Measurements from ENCODE around the gene ZNF518A. TPM values are rescaled to one million over a fixed set of nuclear protein-coding genes. Genes with fewer than 3 reads are reported as not detected.

ZNF518A gene
- total and polyA plus RNA-seq, 9 of the 15 experiments (the other 6 are each of a cell fraction or from before 2014, with no cell fraction given): 6.3 to 30.0 (median 17.4) TPM

DNA sequence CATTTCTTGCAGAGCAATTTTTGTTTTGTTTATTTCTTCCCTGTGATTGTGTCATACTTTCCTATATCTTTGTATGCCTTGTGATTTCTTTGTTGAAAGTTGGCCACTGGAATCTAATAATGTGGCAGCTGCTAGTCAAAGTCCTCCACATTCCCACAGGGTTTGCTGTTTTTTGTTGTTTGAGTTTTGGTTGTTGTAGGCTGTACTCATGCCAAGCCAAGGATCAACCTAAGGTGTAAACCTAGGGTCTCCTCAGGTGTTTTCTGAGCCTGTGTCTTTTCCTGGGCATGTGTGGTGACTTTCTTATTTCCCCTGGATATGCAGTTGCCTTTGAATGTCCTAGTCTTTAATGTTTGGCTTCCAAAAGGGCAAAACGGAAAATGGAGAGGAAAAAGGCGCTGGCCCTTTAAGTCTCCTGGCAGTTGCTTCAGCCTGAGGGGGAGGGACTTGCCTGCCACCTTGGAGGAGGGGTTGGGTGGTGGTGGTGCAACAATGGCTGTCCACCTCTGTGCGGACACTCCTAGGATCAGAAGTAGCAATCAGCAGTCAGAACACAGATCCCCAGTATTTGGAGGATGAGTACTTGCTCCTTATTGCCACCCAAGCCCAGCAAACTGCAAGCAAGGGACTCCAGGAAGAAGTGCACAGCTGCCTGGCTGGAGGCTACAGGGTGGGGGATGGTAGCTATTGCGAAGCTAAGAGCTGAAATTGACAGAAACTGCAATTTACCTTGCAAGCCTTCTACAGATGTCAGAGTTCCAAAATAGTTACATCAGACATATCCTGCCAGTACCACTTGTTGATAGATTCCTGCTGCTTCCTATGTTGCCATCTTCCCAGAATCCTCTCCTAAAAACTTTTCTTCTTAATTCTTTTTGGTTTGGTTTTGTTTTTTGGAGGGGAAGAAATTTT is 5.6 kb upstream of the ZNF518A start (continued):
- TF ChIP-seq, protein P1, sequence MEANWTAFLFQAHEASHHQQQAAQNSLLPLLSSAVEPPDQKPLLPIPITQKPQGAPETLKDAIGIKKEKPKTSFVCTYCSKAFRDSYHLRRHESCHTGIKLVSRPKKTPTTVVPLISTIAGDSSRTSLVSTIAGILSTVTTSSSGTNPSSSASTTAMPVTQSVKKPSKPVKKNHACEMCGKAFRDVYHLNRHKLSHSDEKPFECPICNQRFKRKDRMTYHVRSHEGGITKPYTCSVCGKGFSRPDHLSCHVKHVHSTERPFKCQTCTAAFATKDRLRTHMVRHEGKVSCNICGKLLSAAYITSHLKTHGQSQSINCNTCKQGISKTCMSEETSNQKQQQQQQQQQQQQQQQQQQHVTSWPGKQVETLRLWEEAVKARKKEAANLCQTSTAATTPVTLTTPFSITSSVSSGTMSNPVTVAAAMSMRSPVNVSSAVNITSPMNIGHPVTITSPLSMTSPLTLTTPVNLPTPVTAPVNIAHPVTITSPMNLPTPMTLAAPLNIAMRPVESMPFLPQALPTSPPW (CRISPR knock-in tag; IDR thresholded peaks at IDR 0.05): peak; percentile 63
- TF ChIP-seq, protein P2, sequence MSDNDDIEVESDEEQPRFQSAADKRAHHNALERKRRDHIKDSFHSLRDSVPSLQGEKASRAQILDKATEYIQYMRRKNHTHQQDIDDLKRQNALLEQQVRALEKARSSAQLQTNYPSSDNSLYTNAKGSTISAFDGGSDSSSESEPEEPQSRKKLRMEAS (CRISPR knock-in tag; IDR thresholded peaks at IDR 0.05): no peak
- TF ChIP-seq KDM5B (IDR thresholded peaks at IDR 0.05; ENCODE audit: insufficient replicate concordance, low read depth, low read length) (peak; percentile 54), WHSC1 (IDR thresholded peaks at IDR 0.05; ENCODE audit: low read length) (no peak), MTA3 (IDR thresholded peaks at IDR 0.05; ENCODE audit: borderline replicate concordance) (peak; percentile 53; the same call in 1 of the 2 replicates), TOE1 (IDR thresholded peaks at IDR 0.05; ENCODE audit: borderline replicate concordance) (peak; percentile 85), TOE1 (CRISPR knock-in tag; IDR thresholded peaks at IDR 0.05; ENCODE audit: borderline replicate concordance, low read depth) (no peak), ZNF57 (CRISPR knock-in tag; IDR thresholded peaks at IDR 0.05) (no peak), CBFA2T2 (conservative IDR thresholded peaks at IDR 0.05) (no peak), ZNF586 (CRISPR knock-in tag; conservative IDR thresholded peaks at IDR 0.05) (no peak), MYNN (IDR thresholded peaks at IDR 0.05) (no peak), MYNN (CRISPR knock-in tag; IDR thresholded peaks at IDR 0.05) (no peak), ZKSCAN8 (CRISPR knock-in tag; IDR thresholded peaks at IDR 0.05) (no peak), FOXA1 (IDR thresholded peaks at IDR 0.05; ENCODE audit: borderline replicate concordance) (no peak)
- TF ChIP-seq, protein P3, sequence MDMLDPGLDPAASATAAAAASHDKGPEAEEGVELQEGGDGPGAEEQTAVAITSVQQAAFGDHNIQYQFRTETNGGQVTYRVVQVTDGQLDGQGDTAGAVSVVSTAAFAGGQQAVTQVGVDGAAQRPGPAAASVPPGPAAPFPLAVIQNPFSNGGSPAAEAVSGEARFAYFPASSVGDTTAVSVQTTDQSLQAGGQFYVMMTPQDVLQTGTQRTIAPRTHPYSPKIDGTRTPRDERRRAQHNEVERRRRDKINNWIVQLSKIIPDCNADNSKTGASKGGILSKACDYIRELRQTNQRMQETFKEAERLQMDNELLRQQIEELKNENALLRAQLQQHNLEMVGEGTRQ (CRISPR knock-in tag; IDR thresholded peaks at IDR 0.05): no peak
- TF ChIP-seq, protein P4, sequence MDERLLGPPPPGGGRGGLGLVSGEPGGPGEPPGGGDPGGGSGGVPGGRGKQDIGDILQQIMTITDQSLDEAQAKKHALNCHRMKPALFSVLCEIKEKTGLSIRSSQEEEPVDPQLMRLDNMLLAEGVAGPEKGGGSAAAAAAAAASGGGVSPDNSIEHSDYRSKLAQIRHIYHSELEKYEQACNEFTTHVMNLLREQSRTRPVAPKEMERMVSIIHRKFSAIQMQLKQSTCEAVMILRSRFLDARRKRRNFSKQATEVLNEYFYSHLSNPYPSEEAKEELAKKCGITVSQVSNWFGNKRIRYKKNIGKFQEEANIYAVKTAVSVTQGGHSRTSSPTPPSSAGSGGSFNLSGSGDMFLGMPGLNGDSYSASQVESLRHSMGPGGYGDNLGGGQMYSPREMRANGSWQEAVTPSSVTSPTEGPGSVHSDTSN (CRISPR knock-in tag; IDR thresholded peaks at IDR 0.05; ENCODE audit: low read depth): no peak
- TF ChIP-seq, protein P4 (tag; conservative IDR thresholded peaks at IDR 0.05; ENCODE audit: low read depth): no peak; the same call in none of the 2 replicates
- TF ChIP-seq, protein P5, sequence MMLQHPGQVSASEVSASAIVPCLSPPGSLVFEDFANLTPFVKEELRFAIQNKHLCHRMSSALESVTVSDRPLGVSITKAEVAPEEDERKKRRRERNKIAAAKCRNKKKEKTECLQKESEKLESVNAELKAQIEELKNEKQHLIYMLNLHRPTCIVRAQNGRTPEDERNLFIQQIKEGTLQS (IDR thresholded peaks at IDR 0.05): peak; percentile 79
- TF ChIP-seq, protein P5 (CRISPR knock-in tag; conservative IDR thresholded peaks at IDR 0.05): no peak
- TF ChIP-seq, protein P6, sequence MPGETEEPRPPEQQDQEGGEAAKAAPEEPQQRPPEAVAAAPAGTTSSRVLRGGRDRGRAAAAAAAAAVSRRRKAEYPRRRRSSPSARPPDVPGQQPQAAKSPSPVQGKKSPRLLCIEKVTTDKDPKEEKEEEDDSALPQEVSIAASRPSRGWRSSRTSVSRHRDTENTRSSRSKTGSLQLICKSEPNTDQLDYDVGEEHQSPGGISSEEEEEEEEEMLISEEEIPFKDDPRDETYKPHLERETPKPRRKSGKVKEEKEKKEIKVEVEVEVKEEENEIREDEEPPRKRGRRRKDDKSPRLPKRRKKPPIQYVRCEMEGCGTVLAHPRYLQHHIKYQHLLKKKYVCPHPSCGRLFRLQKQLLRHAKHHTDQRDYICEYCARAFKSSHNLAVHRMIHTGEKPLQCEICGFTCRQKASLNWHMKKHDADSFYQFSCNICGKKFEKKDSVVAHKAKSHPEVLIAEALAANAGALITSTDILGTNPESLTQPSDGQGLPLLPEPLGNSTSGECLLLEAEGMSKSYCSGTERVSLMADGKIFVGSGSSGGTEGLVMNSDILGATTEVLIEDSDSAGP (CRISPR knock-in tag; IDR thresholded peaks at IDR 0.05): peak; percentile 96
